ENCODE measurements around the gene CARMIL1.

Gene CARMIL1

GRCh38 chr6:25614052-25614451, 334.9 kb downstream of the CARMIL1 start:
- Histone ChIP-seq H3K36me3 (ENCODE audit: insufficient read depth, low read length) (no peaks in the 10 kb centered on the region), H3K4me1 (ENCODE audit: insufficient read depth, low read length) (no peaks in the 10 kb centered on the region), H3K9ac (ENCODE audit: low read depth, low read length) (no peak overlapping the region), H3K9me3 (ENCODE audit: control insufficient read depth, insufficient read depth, low read length) (no peaks in the 10 kb centered on the region)

GRCh38 chr6:25615471-25615870, 336.3 kb downstream of the CARMIL1 start:
- Histone ChIP-seq H3K9me3 (ENCODE audit: control insufficient read depth, insufficient read depth, low read length) (no peaks in the 10 kb centered on the region), H3K4me1 (ENCODE audit: insufficient read depth, low read length) (no peaks in the 10 kb centered on the region), H3K36me3 (ENCODE audit: insufficient read depth, low read length) (no peaks in the 10 kb centered on the region), H3K9ac (ENCODE audit: low read depth, low read length) (no peak overlapping the region)

GRCh38 chr6:25617997-25618396, 338.8 kb downstream of the CARMIL1 start:
- Histone ChIP-seq H3K9ac (ENCODE audit: low read depth, low read length) (no peak overlapping the region), H3K4me1 (ENCODE audit: insufficient read depth, low read length) (no peaks in the 10 kb centered on the region), H3K36me3 (ENCODE audit: insufficient read depth, low read length) (no peaks in the 10 kb centered on the region), H3K9me3 (ENCODE audit: control insufficient read depth, insufficient read depth, low read length) (no peaks in the 10 kb centered on the region)

DNA sequence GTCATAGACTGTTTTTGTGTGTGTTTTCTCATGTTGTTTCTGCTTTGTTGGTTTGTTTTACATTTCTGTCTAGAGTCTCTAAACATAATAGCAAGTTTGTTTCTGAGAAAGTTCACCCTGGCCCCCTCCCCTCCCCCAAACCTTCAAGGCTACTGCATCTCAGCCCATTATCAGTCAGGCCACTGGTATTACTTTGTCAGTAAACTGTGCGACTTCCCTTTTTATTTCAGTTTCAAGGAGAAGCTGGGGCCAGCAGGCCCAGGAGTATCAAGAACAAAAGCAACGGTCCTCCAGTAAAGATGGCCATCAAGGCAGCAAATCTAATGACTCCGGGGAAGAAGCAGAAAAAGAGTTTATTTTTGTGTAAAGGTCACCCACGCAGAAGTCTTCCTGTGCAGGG, 340.0 kb downstream of the CARMIL1 start:
- H3K36me3 ChIP-seq (ENCODE audit: insufficient read depth, low read length): no peaks in the 10 kb centered on the region
- 0 out of 2 replicates have a peak, but pooled peaks cover 5% of the 10 kb centered on the region for H3K4me1 ChIP-seq (ENCODE audit: insufficient read depth, low read length)
- no peak overlapping the region for H3K9ac ChIP-seq (ENCODE audit: low read depth, low read length)
- H3K9me3 ChIP-seq (ENCODE audit: control insufficient read depth, insufficient read depth, low read length): no peaks in the 10 kb centered on the region

- Histone ChIP-seq H3K9ac (ENCODE audit: low read depth, low read length) (no peak overlapping the region), H3K36me3 (ENCODE audit: insufficient read depth, low read length) (no peaks in the 10 kb centered on the region)
Measured at GRCh38 chr6:25620391-25620790, 341.2 kb downstream of the CARMIL1 start.

GRCh38 chr6:25623065-25623464, 343.9 kb downstream of the CARMIL1 start:
- Histone ChIP-seq H3K36me3 (ENCODE audit: insufficient read depth, low read length) (no peaks in the 10 kb centered on the region), H3K4me1 (ENCODE audit: insufficient read depth, low read length) (peaks cover 17% of the 10 kb centered on the region), H3K9me3 (ENCODE audit: control insufficient read depth, insufficient read depth, low read length) (no peaks in the 10 kb centered on the region), H3K9ac (ENCODE audit: low read depth, low read length) (no peak overlapping the region)

More at GRCh38 chr6:25620391-25620790, 341.2 kb downstream of the CARMIL1 start:
- Histone ChIP-seq H3K9me3 (ENCODE audit: control insufficient read depth, insufficient read depth, low read length) (no peaks in the 10 kb centered on the region), H3K4me1 (ENCODE audit: insufficient read depth, low read length) (0 out of 2 replicates have a peak, but pooled peaks cover 5% of the 10 kb centered on the region)

DNA sequence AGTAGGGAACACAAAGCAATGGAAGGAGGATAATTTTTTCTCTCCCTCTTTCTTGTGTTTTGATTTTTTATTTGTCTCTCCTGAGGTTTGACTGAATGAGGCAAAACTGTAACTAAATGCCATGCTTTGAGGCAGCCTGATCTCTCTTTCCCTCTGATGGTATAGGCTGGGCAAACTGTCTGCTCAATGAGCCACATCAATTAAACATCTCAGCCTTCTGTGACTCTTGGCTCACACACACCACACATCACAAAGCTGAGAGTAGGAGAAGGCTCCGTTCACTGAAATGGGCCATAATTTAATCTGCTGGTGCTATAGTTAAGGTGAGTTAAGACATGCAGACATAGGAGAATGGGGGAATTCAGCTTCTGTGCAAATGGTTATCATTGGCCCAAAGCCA, 344.7 kb downstream of the CARMIL1 start:
- H3K9me3 ChIP-seq (ENCODE audit: control insufficient read depth, insufficient read depth, low read length): no peaks in the 10 kb centered on the region
- H3K9ac ChIP-seq (ENCODE audit: low read depth, low read length): no peak overlapping the region
- H3K4me1 ChIP-seq (ENCODE audit: insufficient read depth, low read length): peaks cover 17% of the 10 kb centered on the region
- H3K36me3 ChIP-seq (ENCODE audit: insufficient read depth, low read length): no peaks in the 10 kb centered on the region

- Histone ChIP-seq H3K4me1 (ENCODE audit: insufficient read depth, low read length) (peaks cover 17% of the 10 kb centered on the region), H3K36me3 (ENCODE audit: insufficient read depth, low read length) (no peaks in the 10 kb centered on the region)
Measured at GRCh38 chr6:25627001-25627400, 347.8 kb downstream of the CARMIL1 start.

DNA sequence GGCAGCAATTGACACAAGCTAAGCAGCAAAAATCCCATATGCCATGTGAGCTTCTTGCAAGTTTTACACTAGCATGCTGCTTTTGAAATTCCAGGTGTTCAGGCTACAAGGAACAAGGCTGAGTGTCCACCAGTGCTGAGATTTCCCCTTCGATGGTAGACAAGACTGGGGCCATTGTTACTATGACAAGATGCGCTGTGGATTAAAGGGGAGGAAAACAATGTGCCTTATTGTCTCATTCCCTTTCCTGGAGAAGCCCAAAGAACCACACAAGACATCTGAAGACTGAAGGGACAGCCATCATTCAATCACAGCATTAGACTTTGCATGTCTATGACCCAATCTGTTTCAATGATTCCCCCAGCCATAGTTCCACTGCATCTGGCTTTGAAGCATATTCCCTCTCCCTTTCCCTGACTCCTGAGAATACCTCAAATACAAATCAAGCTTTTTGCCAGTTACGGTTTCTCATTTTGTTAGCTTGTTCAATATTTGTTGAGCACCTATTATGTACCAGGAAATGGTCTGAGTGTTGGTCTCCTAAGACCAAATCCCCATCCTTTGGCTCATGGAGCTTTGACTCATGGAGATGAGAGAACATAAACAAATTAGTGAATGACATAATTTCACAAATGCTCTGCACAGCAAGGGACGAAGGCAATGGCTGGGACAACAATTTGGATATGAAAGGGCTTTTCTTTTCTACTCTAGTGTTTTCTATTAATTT, 349.5 kb downstream of the CARMIL1 start:
- Histone ChIP-seq H3K9me3 (ENCODE audit: control insufficient read depth, insufficient read depth, low read length) (no peaks in the 10 kb centered on the region), H3K4me1 (ENCODE audit: insufficient read depth, low read length) (peaks cover 12% of the 10 kb centered on the region), H3K9ac (ENCODE audit: low read depth, low read length) (no peak overlapping the region)

More at GRCh38 chr6:25627001-25627400, 347.8 kb downstream of the CARMIL1 start:
- H3K9ac ChIP-seq (ENCODE audit: low read depth, low read length): no peak overlapping the region
- no peaks in the 10 kb centered on the region for H3K9me3 ChIP-seq (ENCODE audit: control insufficient read depth, insufficient read depth, low read length)

DNA sequence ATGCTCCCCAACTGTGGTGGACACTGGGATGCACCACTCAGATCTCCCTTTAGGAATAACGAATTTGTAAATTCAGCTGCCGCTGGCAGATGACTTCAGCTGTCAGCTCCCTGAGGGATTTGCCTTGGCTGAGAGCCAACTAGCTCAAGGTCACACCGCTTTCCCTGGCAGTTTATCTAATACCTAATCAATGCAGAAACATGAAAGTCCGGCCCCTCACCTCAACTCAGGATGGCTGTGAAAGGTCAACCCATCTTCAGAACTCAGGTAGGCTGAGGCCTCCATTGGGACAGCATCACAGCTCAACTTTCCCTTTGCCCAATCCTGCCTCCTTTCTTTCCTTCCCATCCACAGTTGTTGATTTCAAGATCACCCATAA, 350.0 kb downstream of the CARMIL1 start:
- no peaks in the 10 kb centered on the region for H3K9me3 ChIP-seq (ENCODE audit: control insufficient read depth, insufficient read depth, low read length)
- peaks cover 11% of the 10 kb centered on the region for H3K4me1 ChIP-seq (ENCODE audit: insufficient read depth, low read length)
- H3K9ac ChIP-seq (ENCODE audit: low read depth, low read length): no peak overlapping the region
- H3K36me3 ChIP-seq (ENCODE audit: insufficient read depth, low read length): no peaks in the 10 kb centered on the region

More for the DNA sequence above, 349.5 kb downstream of the CARMIL1 start:
- H3K36me3 ChIP-seq (ENCODE audit: insufficient read depth, low read length): no peaks in the 10 kb centered on the region

- no peaks in the 10 kb centered on the region for H3K36me3 ChIP-seq (ENCODE audit: insufficient read depth, low read length)
- no peak overlapping the region for H3K9ac ChIP-seq (ENCODE audit: low read depth, low read length)
- peaks cover 11% of the 10 kb centered on the region for H3K4me1 ChIP-seq (ENCODE audit: insufficient read depth, low read length)
- no peaks in the 10 kb centered on the region for H3K9me3 ChIP-seq (ENCODE audit: control insufficient read depth, insufficient read depth, low read length)
Measured at GRCh38 chr6:25630508-25631278, 351.5 kb downstream of the CARMIL1 start.

GRCh38 chr6:25635886-25636317, 356.7 kb downstream of the CARMIL1 start:
- Histone ChIP-seq H3K9ac (ENCODE audit: low read depth, low read length) (no peak overlapping the region), H3K9me3 (ENCODE audit: control insufficient read depth, insufficient read depth, low read length) (no peaks in the 10 kb centered on the region), H3K4me1 (ENCODE audit: insufficient read depth, low read length) (no peaks in the 10 kb centered on the region), H3K36me3 (ENCODE audit: insufficient read depth, low read length) (no peaks in the 10 kb centered on the region)

- Histone ChIP-seq H3K4me1 (ENCODE audit: insufficient read depth, low read length) (no peaks in the 10 kb centered on the region), H3K36me3 (ENCODE audit: insufficient read depth, low read length) (no peaks in the 10 kb centered on the region), H3K9ac (ENCODE audit: low read depth, low read length) (no peak overlapping the region), H3K9me3 (ENCODE audit: control insufficient read depth, insufficient read depth, low read length) (no peaks in the 10 kb centered on the region)
Measured at GRCh38 chr6:25637211-25637610, 358.0 kb downstream of the CARMIL1 start.

GRCh38 chr6:25637960-25638434, 358.8 kb downstream of the CARMIL1 start:
- no peaks in the 10 kb centered on the region for H3K4me1 ChIP-seq (ENCODE audit: insufficient read depth, low read length)

GRCh38 chr6:25639653-25640052, 360.5 kb downstream of the CARMIL1 start:
- H3K4me1 ChIP-seq (ENCODE audit: insufficient read depth, low read length): no peaks in the 10 kb centered on the region
- no peaks in the 10 kb centered on the region for H3K36me3 ChIP-seq (ENCODE audit: insufficient read depth, low read length)
- no peak overlapping the region for H3K9ac ChIP-seq (ENCODE audit: low read depth, low read length)
- H3K9me3 ChIP-seq (ENCODE audit: control insufficient read depth, insufficient read depth, low read length): no peaks in the 10 kb centered on the region

More at GRCh38 chr6:25637960-25638434, 358.8 kb downstream of the CARMIL1 start:
- Histone ChIP-seq H3K9me3 (ENCODE audit: control insufficient read depth, insufficient read depth, low read length) (no peaks in the 10 kb centered on the region), H3K9ac (ENCODE audit: low read depth, low read length) (no peak overlapping the region), H3K36me3 (ENCODE audit: insufficient read depth, low read length) (no peaks in the 10 kb centered on the region)
